ENCODE results near the gene AZI2. TPM values are rescaled to one million over a fixed set of nuclear protein-coding genes. Genes with fewer than 3 reads are reported as not detected.

AZI2 gene
- total RNA-seq, 1 experiment from 2014 or later, result 31.3 TPM

DNA sequence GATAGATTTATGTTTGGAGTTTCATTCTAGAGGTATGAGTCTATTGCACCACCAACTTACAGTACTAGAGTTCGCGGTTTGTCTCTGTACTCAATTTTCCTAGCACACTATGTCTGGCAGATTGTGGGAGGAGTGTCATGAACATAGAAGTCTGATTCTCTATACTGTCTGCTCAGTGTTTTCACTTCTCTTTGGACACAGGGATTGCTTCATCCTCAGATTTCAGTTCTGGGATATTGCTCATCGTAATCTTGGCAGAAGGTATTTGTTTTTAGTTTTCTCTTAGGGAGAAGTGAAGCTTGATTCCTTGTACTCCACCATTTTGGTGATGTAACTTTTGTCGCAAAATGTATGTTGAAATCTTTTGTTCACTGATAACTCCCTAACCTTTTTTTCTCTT, 27.8 kb upstream of the AZI2 start:
- no peaks in the 10 kb centered on the region; the same call in 1 of the 2 replicates for H3K36me3 Mint-ChIP-seq
- POLR2A ChIA-PET, result no interaction called here
- CTCF ChIA-PET, result no interaction called here
- H3K9me3 Mint-ChIP-seq, result peaks cover 13% of the 10 kb centered on the region
- H3K4me1 Mint-ChIP-seq, result no peaks in the 10 kb centered on the region
- ATAC-seq, result no peak
- no peak overlapping the region for H3K4me3 Mint-ChIP-seq
- TF ChIP-seq NR2C2 (CRISPR knock-in tag; IDR thresholded peaks at IDR 0.05) (no peak), ZNF317 (CRISPR knock-in tag; IDR thresholded peaks at IDR 0.05; ENCODE audit: borderline replicate concordance, low read depth) (no peak), JAZF1 (CRISPR knock-in tag; IDR thresholded peaks at IDR 0.05) (no peak), ZNF281 (CRISPR knock-in tag; IDR thresholded peaks at IDR 0.05) (no peak), ETV6 (CRISPR knock-in tag; IDR thresholded peaks at IDR 0.05) (no peak), MXD4 (CRISPR knock-in tag; IDR thresholded peaks at IDR 0.05; ENCODE audit: borderline replicate concordance) (no peak), FOXP1 (CRISPR knock-in tag; IDR thresholded peaks at IDR 0.05; ENCODE audit: borderline replicate concordance) (no peak), ZNF219 (CRISPR knock-in tag; IDR thresholded peaks at IDR 0.05; ENCODE audit: borderline replicate concordance) (no peak), GABPB1 (CRISPR knock-in tag; IDR thresholded peaks at IDR 0.05) (no peak), RORB (CRISPR knock-in tag; IDR thresholded peaks at IDR 0.05) (no peak), SMAD4 (CRISPR knock-in tag; IDR thresholded peaks at IDR 0.05) (no peak), HMGA2 (CRISPR knock-in tag; IDR thresholded peaks at IDR 0.05) (no peak), ZNF232 (CRISPR knock-in tag; IDR thresholded peaks at IDR 0.05) (no peak)
- TF ChIP-seq, protein P1, sequence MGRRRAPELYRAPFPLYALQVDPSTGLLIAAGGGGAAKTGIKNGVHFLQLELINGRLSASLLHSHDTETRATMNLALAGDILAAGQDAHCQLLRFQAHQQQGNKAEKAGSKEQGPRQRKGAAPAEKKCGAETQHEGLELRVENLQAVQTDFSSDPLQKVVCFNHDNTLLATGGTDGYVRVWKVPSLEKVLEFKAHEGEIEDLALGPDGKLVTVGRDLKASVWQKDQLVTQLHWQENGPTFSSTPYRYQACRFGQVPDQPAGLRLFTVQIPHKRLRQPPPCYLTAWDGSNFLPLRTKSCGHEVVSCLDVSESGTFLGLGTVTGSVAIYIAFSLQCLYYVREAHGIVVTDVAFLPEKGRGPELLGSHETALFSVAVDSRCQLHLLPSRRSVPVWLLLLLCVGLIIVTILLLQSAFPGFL (CRISPR knock-in tag; IDR thresholded peaks at IDR 0.05; ENCODE audit: borderline replicate concordance), result no peak
- no peak for DNase-seq (ENCODE audit: low spot score)
- no peaks in the 10 kb centered on the region for H3K27me3 Mint-ChIP-seq (ENCODE audit: low read depth)
- no peak overlapping the region for H3K27ac Mint-ChIP-seq

DNA sequence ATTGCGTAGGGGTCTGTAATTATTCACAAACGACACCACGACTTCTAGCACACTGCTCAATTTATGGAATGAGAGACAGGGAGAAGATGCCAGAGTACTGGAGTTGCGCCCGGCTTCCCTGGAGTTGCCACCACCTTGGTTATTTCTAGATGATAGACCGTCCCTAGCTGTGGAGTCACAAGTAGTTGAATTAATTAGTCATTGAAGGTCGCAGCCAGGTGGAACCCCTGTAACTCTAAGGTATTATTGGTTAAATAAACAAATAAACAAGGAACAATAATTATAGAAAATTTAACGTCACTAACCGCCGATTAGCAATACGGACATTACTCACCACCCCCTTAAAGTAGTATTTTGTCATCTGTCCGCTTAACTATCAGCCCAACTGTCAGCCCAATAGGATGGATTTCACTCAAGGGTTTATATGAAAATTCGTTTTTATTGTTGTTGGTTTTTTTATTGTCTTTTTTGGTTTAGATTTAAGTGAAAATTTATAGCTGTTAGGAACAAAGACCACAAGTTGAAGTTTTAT, 911 bp upstream of the AZI2 start:
- Mint-ChIP-seq H3K4me3 (peak overlapping the region; percentile 91), H3K9me3 (peaks cover 12% of the 10 kb centered on the region), H3K27ac (peak overlapping the region; percentile 90), H3K36me3 (peaks cover 12% of the 10 kb centered on the region), H3K27me3 (ENCODE audit: low read depth) (0 out of 2 replicates have a peak, but pooled peaks cover 2% of the 10 kb centered on the region), H3K4me1 (peaks cover 27% of the 10 kb centered on the region)
- ChIA-PET CTCF (interaction anchor here (0.8 to 2.1 kb wide), 7 partner anchors 21 to 638 kb away, joined by 3 to 8 read pairs (median 5); partner anchors contain the start of gene EOMES), POLR2A (interaction anchor here (0.6 to 1.1 kb wide), 3 partner anchors 102 to 1410 kb away, joined by 3 to 4 read pairs (median 4); partner anchors contain the start of gene CMC1)
- TF ChIP-seq AR (CRISPR knock-in tag; IDR thresholded peaks at IDR 0.05) (no peak), HMGXB4 (CRISPR knock-in tag; IDR thresholded peaks at IDR 0.05) (0 out of 2 replicates have a peak, but pooled peaks have one; percentile 7)
- DNase-seq (ENCODE audit: low spot score) (no peak), ATAC-seq (no peak)
